GM19438 (cell line): ENCODE data around the gene C10orf90.

Experiments
- ATAC-seq: cut with Tn5 transposase; IDR thresholded peaks from one replicate; pipeline ENCODE4 v1.9.1; 2021; ENCODE audit warnings: low read depth; ENCODE audit not compliant: unreplicated experiment

Gene C10orf90

GRCh38 chr10:126469692-126470091 lies 200.8 kb downstream of the C10orf90 start:
- ATAC-seq: no peak

GRCh38 chr10:126468876-126469643 lies 201.4 kb downstream of the C10orf90 start:
- ATAC-seq: no peak

GRCh38 chr10:126468467-126468866 lies 202.0 kb downstream of the C10orf90 start:
- ATAC-seq: no peak

- no peak for ATAC-seq
Observed at GRCh38 chr10:126465771-126466170, 204.7 kb downstream of the C10orf90 start.

GRCh38 chr10:126463286-126463685 lies 207.2 kb downstream of the C10orf90 start:
- ATAC-seq: no peak

GRCh38 chr10:126461289-126461940 lies 209.1 kb downstream of the C10orf90 start:
- no peak for ATAC-seq

GRCh38 chr10:126459878-126460481 lies 210.5 kb downstream of the C10orf90 start:
- no peak for ATAC-seq

GRCh38 chr10:126459032-126459831 lies 211.3 kb downstream of the C10orf90 start:
- ATAC-seq: no peak

- ATAC-seq: no peak
Observed at GRCh38 chr10:126458466-126458865, 212.0 kb downstream of the C10orf90 start.

GRCh38 chr10:126456632-126457031 lies 213.9 kb downstream of the C10orf90 start:
- no peak for ATAC-seq

GRCh38 chr10:126455766-126456405 lies 214.6 kb downstream of the C10orf90 start:
- no peak for ATAC-seq

GRCh38 chr10:126455036-126455765 lies 215.3 kb downstream of the C10orf90 start:
- no peak for ATAC-seq

GRCh38 chr10:126454045-126454751 lies 216.3 kb downstream of the C10orf90 start:
- no peak for ATAC-seq

GRCh38 chr10:126452245-126452644 lies 218.2 kb downstream of the C10orf90 start:
- ATAC-seq: no peak

- ATAC-seq: no peak
Observed at GRCh38 chr10:126448091-126448490, 222.4 kb downstream of the C10orf90 start.

GRCh38 chr10:126439942-126440341 lies 230.6 kb downstream of the C10orf90 start:
- no peak for ATAC-seq

- no peak for ATAC-seq
Observed at GRCh38 chr10:126438407-126438783, 232.1 kb downstream of the C10orf90 start.

GRCh38 chr10:126437635-126438406 lies 232.7 kb downstream of the C10orf90 start:
- ATAC-seq: no peak
